T-cell (primary cell): ENCODE results near the gene RIPOR2. TPM values are rescaled to one million over a fixed set of nuclear protein-coding genes. Genes with fewer than 3 reads are reported as not detected.

Source experiments
- ATAC-seq, 4 experiments: fragments of 200-7000 bp in 3 of 4; fragments of 150-1000 bp in 1 of 4; cut with Tn5 transposase; replicated peaks in 1 of 4; 1 replicate in 3 of 4; 2 replicates in 1 of 4; pipeline ENCODE4 v1.10.0; 2021; ENCODE audit warnings: moderate library complexity in 3 of 4, mild to moderate bottlenecking in 2 of 4, moderate number of reproducible peaks in 1 of 4
- CTCF ChIA-PET, 2 donors: fragments of 300-600 bp; sonication (Branson Sonifier 250); formaldehyde crosslinking; loops; one replicate each; lab custom pipeline; 2022; ENCODE audit warnings: antibody characterized with exemption in 2 of 2; lab: Charles Lee
- POLR2A ChIA-PET, 2 donors: fragments of 300-600 bp; sonication (Branson Sonifier 250); formaldehyde crosslinking; loops; one replicate each; lab custom pipeline; 2022; ENCODE audit warnings: antibody characterized with exemption in 2 of 2; lab: Charles Lee
- DNase-seq, 35 experiments: peaks; one replicate each; pipeline versions ENCODE4 v3.0.0 to v3.0.0-alpha.2; 2013 to 2023
- H3K27ac ChIP-seq: one replicate; pipeline ENCODE4 v1.5.1; 2013; ENCODE audit warnings: low read length
- H3K27me3 ChIP-seq, 2 experiments: replicated peaks in 1 of 2; 1 replicate in 1 of 2; 2 replicates in 1 of 2; pipeline versions ENCODE4 v1.6.1 to v1.7.0; 2013; ENCODE audit warnings: low read length in 1 of 2, mixed read lengths in 1 of 2; ENCODE audit not compliant: control insufficient read depth in 2 of 2, insufficient read depth in 2 of 2; ENCODE audit errors: extremely low read depth in 1 of 2
- H3K36me3 ChIP-seq, 2 donors: 1 replicate in 1 of 2; 2 replicates in 1 of 2; pipeline versions ENCODE4 v1.6.1 to v1.7.0; 2013; ENCODE audit warnings: low read length in 1 of 2; ENCODE audit not compliant: control insufficient read depth in 2 of 2, insufficient read depth in 1 of 2; ENCODE audit errors: extremely low read depth in 1 of 2
- H3K4me1 ChIP-seq, 2 experiments: 1 replicate in 1 of 2; 2 replicates in 1 of 2; pipeline versions ENCODE4 v1.6.1 to v1.7.0; 2013; ENCODE audit warnings: low read length in 2 of 2, mixed read lengths in 1 of 2; ENCODE audit not compliant: insufficient read depth in 2 of 2, control insufficient read depth in 1 of 2; ENCODE audit errors: extremely low read depth in 1 of 2
- H3K4me3 ChIP-seq, 2 donors: 1 replicate in 1 of 2; 2 replicates in 1 of 2; pipeline versions ENCODE4 v1.5.1 to v1.7.0; 2013; ENCODE audit warnings: mild to moderate bottlenecking in 2 of 2, low read length in 1 of 2, moderate library complexity in 1 of 2; ENCODE audit not compliant: control insufficient read depth in 1 of 2; ENCODE audit errors: extremely low read depth in 1 of 2
- H3K9me3 ChIP-seq: 2 replicates; pipeline ENCODE4 v1.7.0; 2013
- H3K27ac Mint-ChIP-seq, 2 donors: one replicate each; pipeline ENCODE4 v1.8.0; 2020 to 2021; ENCODE audit warnings: mild to moderate bottlenecking in 2 of 2, mixed read lengths in 2 of 2
- H3K27me3 Mint-ChIP-seq, 2 donors: one replicate each; pipeline ENCODE4 v1.8.0; 2021 to 2022; ENCODE audit warnings: mixed read lengths in 2 of 2
- H3K36me3 Mint-ChIP-seq: one replicate; pipeline ENCODE4 v1.8.0; 2021; ENCODE audit warnings: mixed read lengths
- H3K4me1 Mint-ChIP-seq, 3 donors: one replicate each; pipeline ENCODE4 v1.8.0; 2020 to 2022; ENCODE audit warnings: mixed read lengths in 3 of 3, mild to moderate bottlenecking in 1 of 3
- H3K4me3 Mint-ChIP-seq, 3 donors: one replicate each; pipeline ENCODE4 v1.8.0; 2020 to 2022; ENCODE audit warnings: mild to moderate bottlenecking in 3 of 3, mixed read lengths in 3 of 3, moderate library complexity in 3 of 3
- H3K9me3 Mint-ChIP-seq, 3 donors: one replicate each; pipeline ENCODE4 v1.8.0; 2020 to 2022; ENCODE audit warnings: mixed read lengths in 3 of 3
- WGBS: methylation state at CpG from one replicate; pipeline ENCODE4 v1.1.5; 2013; ENCODE audit warnings: missing lambda C conversion rate; ENCODE audit not compliant: insufficient coverage; 5-methylcytosine and 5-hydroxymethylcytosine counted together
- total RNA-seq, 35 experiments: library from RNA in 6 of 35; stranded (reverse) in 6 of 35; fragments of 120-200 nt in 1 of 35; gene quantifications; one replicate each; pipeline versions ENCODE4 v1.2.1 to v1.2.4 and lab custom pipeline; 2013 to 2026

Gene RIPOR2
- total RNA-seq, 5 donors from 2014 or later (not counting 1 experiment from before 2014, with no cell fraction given): 381 to 480 (median 441) TPM

DNA sequence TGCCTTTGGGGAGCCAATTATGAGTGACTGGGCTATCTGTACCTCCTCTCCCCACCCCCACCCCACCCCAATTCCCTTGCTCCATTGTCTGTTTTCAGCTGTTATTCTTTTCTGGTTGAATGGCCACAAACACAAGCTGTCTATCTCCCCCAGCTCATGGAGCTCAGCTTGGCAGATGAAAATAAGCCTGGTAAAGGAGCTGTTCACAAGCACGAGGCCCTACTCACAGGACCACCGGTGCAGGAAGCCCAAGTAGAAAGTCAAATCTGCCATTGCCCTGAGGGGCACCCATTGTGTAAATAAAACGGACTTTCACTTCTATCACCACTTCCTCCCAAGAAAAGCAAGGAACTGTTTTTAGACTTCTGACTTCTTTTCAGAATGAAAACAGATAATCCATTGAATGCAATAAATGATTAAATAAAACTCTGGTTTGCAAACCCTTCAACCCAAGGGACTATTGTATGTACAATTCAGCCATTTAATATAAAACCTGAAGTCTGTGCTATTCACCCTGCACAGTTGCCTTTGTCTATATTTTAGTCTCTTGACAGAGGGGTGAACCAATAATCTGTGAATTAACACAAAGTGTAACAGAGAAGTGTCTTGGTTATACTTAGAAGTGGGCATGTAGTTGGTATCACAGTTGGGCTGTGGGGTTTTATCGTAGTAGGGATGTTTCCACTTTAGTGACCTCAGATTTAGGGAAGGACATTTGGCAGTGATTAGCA lies 27.7 kb downstream of the RIPOR2 start:
- no peak for ATAC-seq
- Mint-ChIP-seq H3K4me1 (peaks cover 95 to 100% (median 97%) of the 10 kb centered on the region in 3 donors), H3K27ac (peak overlapping the region; percentile 97 to 99), H3K9me3 (peaks cover 0 to 2% (median 0%) of the 10 kb centered on the region in 3 donors), H3K4me3 (peak overlapping the region; percentile 88 to 93 (median 90)), H3K27me3 (no peaks in the 10 kb centered on the region), H3K36me3 (peaks cover 89% of the 10 kb centered on the region)
- no peaks in the 10 kb centered on the region for H3K9me3 ChIP-seq
- peaks cover 0 to 68% of the 10 kb centered on the region in 2 donors for H3K36me3 ChIP-seq
- ChIA-PET POLR2A (interaction anchor here (0.6 to 1.9 kb wide), 5 partner anchors 8 to 33 kb away, joined by 3 to 7 read pairs (median 5); no protein-coding TSS in a partner anchor), CTCF (interaction anchor here (0.6 to 9.5 kb wide), 11 partner anchors 18 to 1072 kb away, joined by 3 to 88 read pairs (median 4); partner anchors contain the start of gene RIPOR2 (in 1 of the 2))
- no peak overlapping the region for H3K4me3 ChIP-seq
- no peaks in the 10 kb centered on the region for H3K27me3 ChIP-seq
- peak in 1 of 35 experiments; percentile 35 for DNase-seq
- peak overlapping the region; percentile 79 for H3K27ac ChIP-seq
- WGBS: 10% methylated on average over 2 of the region's 4 CpGs
- H3K4me1 ChIP-seq: peaks cover 53 to 81% of the 10 kb centered on the region in 2 experiments

DNA sequence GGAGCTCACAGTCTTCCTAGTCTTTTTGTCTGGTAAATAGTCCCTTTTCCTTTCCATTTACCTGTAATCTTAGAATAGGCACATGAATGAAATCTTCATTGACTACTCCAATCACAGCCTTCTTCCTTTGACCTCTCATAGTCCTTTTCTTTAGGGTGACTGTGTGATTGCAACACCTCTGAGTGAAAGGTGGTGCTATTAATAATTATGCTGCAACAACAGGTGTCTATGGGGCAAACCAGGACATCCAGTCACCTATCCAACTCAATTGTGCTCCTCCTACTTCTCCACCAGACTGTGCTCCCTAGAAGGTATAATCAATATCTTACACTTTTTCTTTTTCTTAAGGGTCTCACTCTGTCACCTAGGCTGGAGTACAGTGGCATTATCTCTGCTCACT lies 29.4 kb downstream of the RIPOR2 start:
- Mint-ChIP-seq H3K36me3 (peaks cover 89% of the 10 kb centered on the region), H3K4me1 (peaks cover 95 to 100% (median 97%) of the 10 kb centered on the region in 3 donors), H3K4me3 (peak overlapping the region in 2 of 3 donors; percentile 8 to 93), H3K27ac (peak overlapping the region; percentile 97 to 99), H3K27me3 (no peaks in the 10 kb centered on the region), H3K9me3 (peaks cover 0 to 6% (median 0%) of the 10 kb centered on the region in 3 donors)
- DNase-seq (no peak), ATAC-seq (no peak)
- Histone ChIP-seq H3K4me3 (no peak overlapping the region), H3K4me1 (peaks cover 49 to 80% of the 10 kb centered on the region in 2 experiments), H3K9me3 (no peaks in the 10 kb centered on the region), H3K27ac (peak overlapping the region; percentile 43), H3K36me3 (peaks cover 0 to 65% of the 10 kb centered on the region in 2 donors), H3K27me3 (no peaks in the 10 kb centered on the region)
- POLR2A ChIA-PET: no interaction called here
- CTCF ChIA-PET: interaction anchor here in 1 of 2 donors (0.6 to 1.7 kb wide), 4 partner anchors 12 to 1270 kb away, joined by 3 to 5 read pairs (median 3); no protein-coding TSS in a partner anchor

DNA sequence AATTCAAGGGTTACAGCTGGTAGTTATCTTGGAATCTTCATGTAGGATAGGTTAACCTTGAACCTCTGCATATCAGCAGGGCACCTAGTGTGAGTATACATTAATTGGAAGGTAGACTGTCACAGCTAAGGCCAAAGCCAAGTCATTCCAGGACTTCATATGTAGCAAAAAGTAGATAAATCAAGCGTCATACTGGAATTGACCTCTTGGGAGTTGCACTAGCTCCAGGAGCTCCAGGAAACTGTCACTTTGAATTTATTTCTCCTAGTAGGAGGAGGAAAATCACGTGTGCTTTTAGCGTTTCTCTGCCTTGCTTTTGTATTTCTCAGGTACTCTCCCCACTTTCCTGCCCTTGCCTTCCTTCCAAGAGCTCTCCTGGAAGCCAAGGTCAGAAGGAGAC lies 30.3 kb downstream of the RIPOR2 start:
- Mint-ChIP-seq H3K27me3 (no peaks in the 10 kb centered on the region), H3K4me1 (peaks cover 98 to 100% (median 99%) of the 10 kb centered on the region in 3 donors), H3K9me3 (peaks cover 0 to 6% (median 0%) of the 10 kb centered on the region in 3 donors), H3K4me3 (peak overlapping the region in 1 of 3 donors; percentile 34), H3K36me3 (peaks cover 91% of the 10 kb centered on the region), H3K27ac (peak overlapping the region; percentile 68 to 77)
- Histone ChIP-seq H3K4me3 (no peak overlapping the region), H3K27me3 (no peaks in the 10 kb centered on the region), H3K4me1 (peaks cover 54 to 81% of the 10 kb centered on the region in 2 experiments), H3K9me3 (no peaks in the 10 kb centered on the region), H3K36me3 (peaks cover 0 to 70% of the 10 kb centered on the region in 2 donors), H3K27ac (peak overlapping the region; percentile 43)
- ChIA-PET POLR2A (interaction anchor here in 1 of 2 donors (1.4 kb wide), 1 partner anchor 31 kb away, joined by 3 read pairs; the partner anchor contains the start of gene RIPOR2), CTCF (interaction anchor here (0.5 to 2.1 kb wide), 8 partner anchors 13 to 1271 kb away, joined by 3 to 9 read pairs (median 3); no protein-coding TSS in a partner anchor)
- no peak for ATAC-seq
- WGBS: no CpG with 5 or more reads among the region's 3 CpGs
- DNase-seq: no peak

DNA sequence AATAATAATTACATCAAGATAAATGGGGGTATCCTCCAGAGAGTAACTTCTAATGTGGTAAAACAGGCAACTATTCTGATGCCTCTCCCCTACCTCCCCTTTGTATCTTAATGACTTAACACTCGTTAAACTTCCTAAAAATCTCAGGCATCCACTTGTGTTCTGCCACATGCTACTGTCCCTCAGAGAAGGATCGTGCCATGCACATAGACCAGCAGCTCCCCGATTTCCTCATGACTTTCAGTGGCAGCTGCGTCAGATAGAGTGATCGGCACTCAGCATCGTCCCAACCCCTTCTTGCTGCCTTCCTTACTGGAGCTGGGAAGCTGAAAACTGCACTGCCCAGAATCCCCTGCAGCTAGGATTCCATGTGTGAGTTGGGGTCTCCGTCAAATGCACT lies 32.1 kb downstream of the RIPOR2 start:
- H3K27me3 ChIP-seq: no peaks in the 10 kb centered on the region
- H3K9me3 ChIP-seq: no peaks in the 10 kb centered on the region
- DNase-seq (no peak), ATAC-seq (no peak)
- H3K27me3 Mint-ChIP-seq: no peaks in the 10 kb centered on the region
- H3K36me3 ChIP-seq: peaks cover 0 to 78% of the 10 kb centered on the region in 2 donors
- peaks cover 80% of the 10 kb centered on the region for H3K36me3 Mint-ChIP-seq
- peak overlapping the region in 1 of 3 donors; percentile 47 for H3K4me3 Mint-ChIP-seq
- WGBS: 97% methylated on average over 7 of the region's 7 CpGs
- H3K27ac ChIP-seq: peak overlapping the region; percentile 36
- peaks cover 0 to 6% (median 0%) of the 10 kb centered on the region in 3 donors for H3K9me3 Mint-ChIP-seq
- peak overlapping the region; percentile 68 to 77 for H3K27ac Mint-ChIP-seq
- peaks cover 97 to 99% (median 98%) of the 10 kb centered on the region in 3 donors for H3K4me1 Mint-ChIP-seq
- H3K4me1 ChIP-seq: peaks cover 52 to 74% of the 10 kb centered on the region in 2 experiments
- POLR2A ChIA-PET: no interaction called here
- CTCF ChIA-PET: interaction anchor here in 1 of 2 donors (1.4 to 2.1 kb wide), 2 partner anchors 88 to 114 kb away, joined by 4 to 9 read pairs; no protein-coding TSS in a partner anchor
- H3K4me3 ChIP-seq: no peak overlapping the region

DNA sequence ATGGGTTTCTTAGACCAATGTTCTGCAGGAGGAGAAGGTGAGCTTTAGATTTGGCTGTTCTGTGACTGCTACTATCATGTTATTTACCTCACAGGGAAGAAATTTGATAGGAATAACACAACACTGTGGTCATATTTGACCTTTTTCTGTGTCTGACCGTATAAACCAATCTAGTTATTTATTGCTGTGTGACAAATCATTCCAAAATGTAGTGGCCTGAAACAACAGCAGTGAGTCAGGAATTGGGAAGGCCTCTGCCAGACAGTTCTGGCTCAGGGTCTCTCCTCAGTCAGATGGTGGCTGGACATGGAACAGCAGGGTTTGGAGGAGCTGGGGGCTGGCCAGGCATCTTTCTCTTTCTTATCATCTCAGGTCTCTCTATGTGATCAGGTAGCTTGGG lies 33.0 kb downstream of the RIPOR2 start:
- H3K4me3 Mint-ChIP-seq: peak overlapping the region; percentile 26 to 54 (median 46)
- no peaks in the 10 kb centered on the region for H3K27me3 Mint-ChIP-seq
- no CpG with 5 or more reads among the region's 1 CpG for WGBS
- CTCF ChIA-PET: interaction anchor here in 1 of 2 donors (1.0 to 1.4 kb wide), 2 partner anchors 89 to 115 kb away, joined by 4 read pairs; no protein-coding TSS in a partner anchor
- Histone ChIP-seq H3K27ac (peak overlapping the region; percentile 36), H3K9me3 (no peaks in the 10 kb centered on the region), H3K27me3 (no peaks in the 10 kb centered on the region), H3K4me1 (peaks cover 48 to 69% of the 10 kb centered on the region in 2 experiments), H3K36me3 (peaks cover 0 to 86% of the 10 kb centered on the region in 2 donors), H3K4me3 (no peak overlapping the region)
- H3K9me3 Mint-ChIP-seq: peaks cover 0 to 6% (median 0%) of the 10 kb centered on the region in 3 donors
- DNase-seq: no peak
- H3K27ac Mint-ChIP-seq: peak overlapping the region; percentile 87 to 88
- peaks cover 97 to 99% (median 98%) of the 10 kb centered on the region in 3 donors for H3K4me1 Mint-ChIP-seq
- POLR2A ChIA-PET: no interaction called here
- H3K36me3 Mint-ChIP-seq: peaks cover 81% of the 10 kb centered on the region
- no peak for ATAC-seq

DNA sequence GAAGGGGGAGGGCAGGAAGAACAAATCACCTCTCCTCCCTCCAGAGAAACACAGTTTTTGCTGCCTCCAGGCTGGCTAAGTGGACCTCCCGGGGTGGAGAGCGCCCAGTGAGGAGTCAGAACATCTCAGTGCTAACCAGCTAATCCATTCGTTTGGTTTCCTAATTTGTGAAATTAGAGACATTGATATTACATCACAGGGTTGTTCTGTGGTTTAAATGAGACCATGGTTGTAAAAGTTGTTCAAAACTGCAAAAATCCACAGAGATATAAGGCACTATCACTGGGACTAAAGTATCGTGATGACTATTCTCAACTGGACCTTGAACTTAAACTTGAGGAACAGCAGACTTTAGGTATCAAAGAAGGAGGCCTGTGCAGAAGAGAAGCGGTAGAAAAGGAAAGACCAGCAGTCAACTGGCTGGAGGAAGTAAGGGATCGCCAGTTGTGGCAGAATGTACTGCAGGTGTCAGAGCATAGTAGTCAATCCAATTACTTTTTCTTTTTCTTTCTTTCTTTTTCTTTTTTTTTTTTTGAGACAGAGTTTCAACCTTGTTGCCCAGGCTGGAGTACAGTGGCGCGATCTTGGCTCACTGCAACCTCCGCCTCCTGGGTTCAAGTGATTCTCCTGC lies 33.9 kb downstream of the RIPOR2 start:
- Histone ChIP-seq H3K27me3 (no peaks in the 10 kb centered on the region), H3K27ac (peak overlapping the region; percentile 36), H3K4me3 (no peak overlapping the region), H3K4me1 (peaks cover 44 to 74% of the 10 kb centered on the region in 2 experiments), H3K36me3 (peaks cover 0 to 87% of the 10 kb centered on the region in 2 donors), H3K9me3 (no peaks in the 10 kb centered on the region)
- Mint-ChIP-seq H3K4me1 (peaks cover 97 to 98% (median 98%) of the 10 kb centered on the region in 3 donors), H3K4me3 (peak overlapping the region; percentile 21 to 54 (median 46)), H3K9me3 (peaks cover 0 to 6% (median 0%) of the 10 kb centered on the region in 3 donors), H3K27ac (peak overlapping the region; percentile 87 to 88), H3K27me3 (no peaks in the 10 kb centered on the region), H3K36me3 (peaks cover 78% of the 10 kb centered on the region)
- ChIA-PET CTCF (interaction anchor here in 1 of 2 donors (1.0 kb wide), 1 partner anchor 90 kb away, joined by 4 read pairs; no protein-coding TSS in a partner anchor), POLR2A (no interaction called here)
- ATAC-seq (no peak), DNase-seq (no peak)
- WGBS: 67% methylated on average over 1 of the region's 9 CpGs
